B cell (primary cell): ENCODE results near the gene PHF13. TPM values are rescaled to one million over a fixed set of nuclear protein-coding genes. Genes with fewer than 3 reads are reported as not detected.
A peak's percentile ranks its signal among the peaks of the same experiment; 100 is the strongest.

Experiments
- ATAC-seq: fragments of 200-7000 bp; cut with Tn5 transposase; one replicate; pipeline ENCODE4 v1.10.0; 2021; ENCODE audit warnings: low read depth, mild to moderate bottlenecking, moderate number of reproducible peaks, moderate library complexity
- CTCF ChIA-PET: fragments of 350-600 bp; sonication (Branson Sonifier 250); formaldehyde crosslinking; loops from one replicate; lab custom pipeline; 2021; ENCODE audit warnings: antibody characterized with exemption, inconsistent platforms; lab: Charles Lee
- POLR2A ChIA-PET: fragments of 350-600 bp; sonication (Branson Sonifier 250); formaldehyde crosslinking; loops from one replicate; lab custom pipeline; 2021; ENCODE audit warnings: antibody characterized with exemption; lab: Charles Lee
- DNase-seq: peaks from one replicate; pipeline ENCODE4 v3.0.0; 2013
- H2AFZ ChIP-seq: 2 replicates; pipeline ENCODE4 v1.6.1; 2012; ENCODE audit warnings: mild to moderate bottlenecking, low read depth, low read length; ENCODE audit not compliant: insufficient read depth, poor library complexity, severe bottlenecking
- H3K27ac ChIP-seq, 2 donors: 1 replicate in 1 of 2; 2 replicates in 1 of 2; pipeline ENCODE4 v1.5.1; 2012 to 2013; ENCODE audit warnings: low read length in 2 of 2, mild to moderate bottlenecking in 2 of 2, moderate library complexity in 1 of 2
- H3K27me3 ChIP-seq, 4 experiments: fragments of 200-600 bp in 1 of 4; sonication (generic) in 1 of 4; replicated peaks in 1 of 4; 1 replicate in 2 of 4; 2 replicates in 2 of 4; pipeline versions ENCODE4 v1.6.1 to v1.7.0; 2013 to 2016; ENCODE audit warnings: low read length in 3 of 4, mild to moderate bottlenecking in 2 of 4, mixed read lengths in 1 of 4, moderate library complexity in 1 of 4; ENCODE audit not compliant: insufficient read depth in 4 of 4, control insufficient read depth in 3 of 4; ENCODE audit errors: control extremely low read depth in 1 of 4
- H3K36me3 ChIP-seq, 2 experiments: replicated peaks in 1 of 2; 1 replicate in 1 of 2; 2 replicates in 1 of 2; pipeline versions ENCODE4 v1.6.1 to v1.7.1; 2013; ENCODE audit warnings: low read length in 1 of 2; ENCODE audit not compliant: insufficient read depth in 2 of 2, control insufficient read depth in 1 of 2; ENCODE audit errors: control extremely low read depth in 1 of 2, extremely low read depth in 1 of 2
- H3K4me1 ChIP-seq, 2 donors: fragments of 200-600 bp in 1 of 2; sonication (generic) in 1 of 2; 1 replicate in 1 of 2; 2 replicates in 1 of 2; pipeline versions ENCODE4 v1.5.1 to v1.6.1; 2013 to 2017; ENCODE audit warnings: low read length in 2 of 2; ENCODE audit not compliant: control insufficient read depth in 2 of 2, insufficient read depth in 2 of 2
- H3K4me2 ChIP-seq: replicated peaks from 2 replicates; pipeline ENCODE3; 2012; ENCODE audit warnings: mild to moderate bottlenecking, low read depth, low read length; ENCODE audit not compliant: poor library complexity, severe bottlenecking
- H3K4me3 ChIP-seq, 5 experiments: fragments of 200-600 bp in 1 of 5; sonication (generic) in 1 of 5; 1 replicate in 3 of 5; 2 replicates in 2 of 5; pipeline versions ENCODE4 v1.5.1 to v1.7.0; 2011 to 2016; ENCODE audit warnings: low read length in 4 of 5, mild to moderate bottlenecking in 4 of 5, low read depth in 2 of 5, control low read depth in 1 of 5, moderate library complexity in 1 of 5; ENCODE audit not compliant: insufficient read depth in 1 of 5; ENCODE audit errors: control extremely low read depth in 1 of 5, extremely low read depth in 1 of 5
- H3K79me2 ChIP-seq: fragments of 200-600 bp; sonication (generic); one replicate; pipeline ENCODE4 v1.6.0; 2016; ENCODE audit warnings: low read length; ENCODE audit not compliant: control insufficient read depth, insufficient read depth
- H3K9ac ChIP-seq: fragments of 200-600 bp; sonication (generic); 2 replicates; pipeline ENCODE4 v1.6.1; 2017; ENCODE audit warnings: mild to moderate bottlenecking, low read length, moderate library complexity
- H3K9me3 ChIP-seq, 3 donors: one replicate each; pipeline versions ENCODE4 v1.6.1 to v1.7.1; 2013; ENCODE audit warnings: low read length in 2 of 3; ENCODE audit not compliant: control insufficient read depth in 2 of 3, insufficient read depth in 1 of 3; ENCODE audit errors: control extremely low read depth in 1 of 3
- H4K20me1 ChIP-seq: 2 replicates; pipeline ENCODE4 v1.6.0; 2012; ENCODE audit warnings: mild to moderate bottlenecking, low read length; ENCODE audit not compliant: insufficient read depth, control insufficient read depth, poor library complexity, severe bottlenecking
- H3K27ac Mint-ChIP-seq: one replicate; pipeline ENCODE4 v1.8.0; 2021; ENCODE audit warnings: mixed read lengths
- H3K27me3 Mint-ChIP-seq: one replicate; pipeline ENCODE4 v1.8.0; 2021; ENCODE audit warnings: mixed read lengths
- H3K4me1 Mint-ChIP-seq: one replicate; pipeline ENCODE4 v1.8.0; 2021; ENCODE audit warnings: mixed read lengths
- H3K4me3 Mint-ChIP-seq: one replicate; pipeline ENCODE4 v1.8.0; 2021; ENCODE audit warnings: mixed read lengths
- H3K9me3 Mint-ChIP-seq: one replicate; pipeline ENCODE4 v1.8.0; 2022; ENCODE audit warnings: mixed read lengths; ENCODE audit not compliant: insufficient read depth
- EZH2 ChIP-seq: IDR thresholded peaks from 2 replicates; pipeline ENCODE4 v1.6.1; 2012; ENCODE audit warnings: borderline replicate concordance, low read depth, mild to moderate bottlenecking, moderate library complexity, low read length; ENCODE audit not compliant: insufficient read depth, poor library complexity, severe bottlenecking
- WGBS: methylation state at CpG from one replicate; pipeline ENCODE4 v1.1.5; 2013; ENCODE audit warnings: missing lambda C conversion rate; ENCODE audit not compliant: insufficient coverage; 5-methylcytosine and 5-hydroxymethylcytosine counted together
- intact Hi-C: fragments of 100-400 bp; cut with micrococcal nuclease; formaldehyde crosslinking; loops from one replicate; pipeline ENCODE4 v1.10.0; 2022
- polyA plus RNA-seq: library from polyadenylated mRNA; depleted of rRNA; stranded (reverse); fragments of >200 nt; gene quantifications from 2 replicates; pipeline ENCODE4 v1.2.3, GENCODE V29; 2012
- total RNA-seq, 2 donors: library from RNA; stranded (reverse); fragments of 120-200 nt in 1 of 2; gene quantifications; 1 replicate in 1 of 2; 2 replicates in 1 of 2; pipeline versions ENCODE4 v1.2.3 to v1.2.4, GENCODE V29; 2013 to 2022
- TF ChIP-seq, protein P1 (sequence below): fragments of 200-600 bp; IDR thresholded peaks from one replicate; pipeline ENCODE4 v1.8.0; 2022; ENCODE audit warnings: antibody characterized with exemption, mild to moderate bottlenecking

PHF13 gene
- total and polyA plus RNA-seq, 2 donors (not counting 1 experiment from before 2014, with no cell fraction given), result 5.3 to 11.0 TPM

- Histone ChIP-seq H3K9ac (peak overlapping the region; percentile 78), H3K79me2 (peaks cover 53% of the 10 kb centered on the region), H4K20me1 (peaks cover 48% of the 10 kb centered on the region), H3K4me3 (peak overlapping the region; percentile 65 to 94 (median 68)), H3K27me3 (no peaks in the 10 kb centered on the region), H3K4me1 (peaks cover 29 to 43% of the 10 kb centered on the region in 2 donors), H3K9me3 (no peaks in the 10 kb centered on the region), H3K27ac (peak overlapping the region; percentile 35 to 59), H3K36me3 (peaks cover 0 to 18% of the 10 kb centered on the region in 2 experiments), H3K4me2 (peak overlapping the region; percentile 100), H2AFZ (peak overlapping the region; percentile 89)
- peaks cover 41% of the 10 kb centered on the region for H3K4me1 Mint-ChIP-seq
- ATAC-seq, result peak; percentile 29
- intact Hi-C loops, result loop anchor here (1.0 kb wide), 1 partner anchor 21 kb away; no protein-coding TSS in a partner anchor
- ChIA-PET CTCF (interaction anchor here (1.2 to 5.4 kb wide), 5 partner anchors 16 to 46 kb away, joined by 3 to 33 read pairs (median 9); partner anchors contain the start of genes NOL9, TAS1R1, THAP3 and ZBTB48), POLR2A (interaction anchor here (0.7 to 3.4 kb wide), 5 partner anchors 11 to 207 kb away, joined by 4 to 21 read pairs (median 14); partner anchors contain the start of genes NOL9, PHF13, TAS1R1 and ZBTB48)
- WGBS, result under 1% methylated on average over 37 of the region's 40 CpGs
- no peak for TF ChIP-seq EZH2
- TF ChIP-seq, protein P1, sequence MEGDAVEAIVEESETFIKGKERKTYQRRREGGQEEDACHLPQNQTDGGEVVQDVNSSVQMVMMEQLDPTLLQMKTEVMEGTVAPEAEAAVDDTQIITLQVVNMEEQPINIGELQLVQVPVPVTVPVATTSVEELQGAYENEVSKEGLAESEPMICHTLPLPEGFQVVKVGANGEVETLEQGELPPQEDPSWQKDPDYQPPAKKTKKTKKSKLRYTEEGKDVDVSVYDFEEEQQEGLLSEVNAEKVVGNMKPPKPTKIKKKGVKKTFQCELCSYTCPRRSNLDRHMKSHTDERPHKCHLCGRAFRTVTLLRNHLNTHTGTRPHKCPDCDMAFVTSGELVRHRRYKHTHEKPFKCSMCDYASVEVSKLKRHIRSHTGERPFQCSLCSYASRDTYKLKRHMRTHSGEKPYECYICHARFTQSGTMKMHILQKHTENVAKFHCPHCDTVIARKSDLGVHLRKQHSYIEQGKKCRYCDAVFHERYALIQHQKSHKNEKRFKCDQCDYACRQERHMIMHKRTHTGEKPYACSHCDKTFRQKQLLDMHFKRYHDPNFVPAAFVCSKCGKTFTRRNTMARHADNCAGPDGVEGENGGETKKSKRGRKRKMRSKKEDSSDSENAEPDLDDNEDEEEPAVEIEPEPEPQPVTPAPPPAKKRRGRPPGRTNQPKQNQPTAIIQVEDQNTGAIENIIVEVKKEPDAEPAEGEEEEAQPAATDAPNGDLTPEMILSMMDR, result no peak
- no peaks in the 10 kb centered on the region for H3K9me3 Mint-ChIP-seq
- peak overlapping the region; percentile 92 for H3K27ac Mint-ChIP-seq
- no peaks in the 10 kb centered on the region for H3K27me3 Mint-ChIP-seq
- DNase-seq, result peak; percentile 71
- H3K4me3 Mint-ChIP-seq, result peak overlapping the region; percentile 93
These were observed 12.2 kb upstream of the PHF13 start for GRCh38 chr1:6601049-6601922.
